ENCODE results near the gene DAPL1.
"Not testable (repeated sequence)": the region's sequence is repeated elsewhere in the genome, so short reads cannot be mapped to it uniquely, and the experiment has no call there.

DAPL1 gene

DNA sequence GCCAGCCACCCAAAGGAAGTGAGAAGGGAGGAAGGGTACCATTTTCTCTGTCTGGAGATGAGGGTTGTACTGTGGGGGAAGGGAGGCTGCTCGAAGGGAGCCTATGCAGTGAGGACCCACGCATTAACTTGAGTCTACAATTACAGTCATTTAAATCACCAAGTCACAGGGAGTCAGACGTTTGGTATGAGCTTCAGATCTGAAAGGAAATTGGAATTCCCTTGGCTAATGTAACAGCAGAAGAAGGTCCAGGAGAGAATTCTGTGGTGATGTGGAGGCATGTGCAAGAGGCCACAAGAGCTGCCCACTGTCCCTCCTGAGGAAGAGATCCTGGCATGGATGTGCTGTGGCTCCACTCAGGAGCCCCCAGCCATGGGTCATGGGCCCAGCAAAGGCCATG, 22.5 kb downstream of the DAPL1 start:
- DNase-seq (ENCODE audit: extremely low read depth in 1 of 2, low read depth in 1 of 2), result no peak

GRCh38 chr2:158818511-158818910, 23.4 kb downstream of the DAPL1 start:
- DNase-seq (ENCODE audit: extremely low read depth in 1 of 2, low read depth in 1 of 2), result no peak

- DNase-seq (ENCODE audit: extremely low read depth in 1 of 2, low read depth in 1 of 2), result no peak
Measured at GRCh38 chr2:158822193-158822592, 27.1 kb downstream of the DAPL1 start.

- no peak for DNase-seq (ENCODE audit: extremely low read depth in 1 of 2, low read depth in 1 of 2)
Measured at GRCh38 chr2:158823486-158824237, 28.5 kb downstream of the DAPL1 start.

- DNase-seq (ENCODE audit: extremely low read depth in 1 of 2, low read depth in 1 of 2), result no peak
Measured at GRCh38 chr2:158825021-158825420, 29.9 kb downstream of the DAPL1 start.

GRCh38 chr2:158826965-158827364, 31.8 kb downstream of the DAPL1 start:
- DNase-seq (ENCODE audit: extremely low read depth in 1 of 2, low read depth in 1 of 2), result no peak

DNA sequence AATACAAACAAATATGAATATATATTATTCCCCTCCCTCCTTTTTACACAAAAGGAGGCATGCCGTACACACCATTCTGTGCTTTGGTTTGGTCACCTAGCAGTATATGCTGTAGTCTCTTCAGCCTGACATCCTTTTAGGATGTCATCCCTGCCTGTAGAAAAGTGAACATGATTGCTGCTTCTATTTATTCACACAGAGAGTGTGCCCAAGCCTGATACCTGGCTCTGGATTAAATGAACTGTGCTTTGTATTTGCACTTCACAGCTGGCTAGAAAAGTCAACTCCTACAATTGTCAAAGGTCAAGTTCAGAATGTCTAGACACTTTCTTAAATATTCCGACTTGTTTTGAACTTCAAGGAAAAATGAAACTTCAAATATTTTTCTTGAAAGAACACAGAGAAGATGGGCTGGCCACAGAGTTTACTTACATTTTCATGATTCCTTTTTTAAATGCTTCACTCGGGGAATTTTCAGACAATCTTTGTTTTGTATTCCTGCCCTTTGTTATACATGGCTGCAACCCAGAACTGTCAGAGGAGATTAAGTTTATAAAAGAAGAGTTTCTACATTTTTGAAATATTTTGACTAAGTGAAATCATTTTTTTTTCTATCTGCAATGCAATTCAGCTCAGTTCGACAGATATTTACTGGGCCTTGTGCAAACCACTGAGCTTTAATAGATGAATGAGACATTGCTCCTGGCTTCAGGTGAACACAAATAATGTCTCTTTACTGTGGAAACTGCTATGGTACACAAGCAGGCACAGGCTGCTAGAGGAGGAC, 33.5 kb downstream of the DAPL1 start:
- no peak for DNase-seq (ENCODE audit: extremely low read depth in 1 of 2, low read depth in 1 of 2)

- no peak for DNase-seq (ENCODE audit: extremely low read depth in 1 of 2, low read depth in 1 of 2)
Measured at GRCh38 chr2:158829167-158829566, 34.0 kb downstream of the DAPL1 start.

DNA sequence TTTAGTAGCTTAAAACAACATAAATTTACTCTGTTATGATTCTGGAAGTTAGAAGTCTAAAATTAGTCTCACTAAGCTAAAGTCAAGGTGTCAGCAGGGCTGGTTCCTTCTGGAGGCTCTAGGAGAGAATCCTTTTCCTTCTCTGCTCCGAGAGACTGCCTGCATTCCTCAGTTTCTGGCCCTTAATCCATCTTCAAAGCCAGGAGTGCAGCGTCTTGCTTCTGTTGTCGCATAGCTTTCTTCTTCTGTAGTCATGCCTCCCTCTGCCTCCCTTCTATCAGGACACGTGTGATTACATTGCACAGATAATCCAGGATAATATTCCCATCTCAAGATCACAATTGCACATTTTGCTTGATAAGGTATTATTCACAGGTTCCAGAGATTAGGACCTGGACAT, 35.1 kb downstream of the DAPL1 start:
- no peak for DNase-seq (ENCODE audit: extremely low read depth in 1 of 2, low read depth in 1 of 2)

DNA sequence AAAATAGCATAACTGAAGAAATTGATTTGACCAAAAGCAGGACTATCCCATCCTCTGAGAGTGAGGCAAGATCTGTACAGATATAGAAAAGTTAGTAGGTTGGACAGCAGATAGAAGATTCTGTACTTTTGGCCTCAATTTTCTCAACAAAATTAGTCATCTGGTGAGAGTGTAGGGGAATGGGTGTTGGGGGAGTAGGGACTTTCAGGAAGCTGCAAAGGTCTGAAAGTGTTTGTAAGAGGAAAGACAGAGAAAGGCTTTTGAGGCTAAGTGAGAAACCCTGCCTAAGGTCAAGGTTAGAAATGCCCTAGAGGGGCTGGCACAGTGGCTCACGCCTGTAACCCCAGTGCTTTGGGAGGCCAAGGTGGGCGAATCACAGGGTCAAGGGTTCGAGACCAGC, 40.3 kb downstream of the DAPL1 start:
- DNase-seq (ENCODE audit: extremely low read depth in 1 of 2, low read depth in 1 of 2), result no peak

- no peak for DNase-seq (ENCODE audit: extremely low read depth in 1 of 2, low read depth in 1 of 2)
Measured at GRCh38 chr2:158837645-158838044, 42.5 kb downstream of the DAPL1 start.

- no peak for DNase-seq (ENCODE audit: extremely low read depth in 1 of 2, low read depth in 1 of 2)
Measured at GRCh38 chr2:158841850-158842249, 46.7 kb downstream of the DAPL1 start.

DNA sequence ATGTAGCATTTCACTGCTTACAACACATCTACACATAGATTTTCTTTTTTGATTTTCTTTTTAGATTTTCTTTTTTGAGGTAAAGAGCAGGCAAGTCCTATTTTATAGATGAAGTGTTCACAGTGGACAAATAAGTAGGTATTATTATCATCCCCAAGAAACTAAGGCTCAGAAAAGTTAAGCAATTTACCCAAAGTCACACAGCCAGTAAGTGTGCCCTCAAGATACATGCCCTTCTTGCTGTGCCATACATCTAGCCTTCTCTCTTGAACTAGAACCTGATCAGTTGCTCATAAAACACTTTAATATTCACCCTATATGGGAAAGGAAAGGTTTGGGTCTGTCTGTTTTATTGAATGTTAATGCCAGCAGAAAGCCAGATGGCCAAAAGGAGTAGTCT, 50.3 kb downstream of the DAPL1 start:
- DNase-seq (ENCODE audit: extremely low read depth in 1 of 2, low read depth in 1 of 2), result no peak

DNA sequence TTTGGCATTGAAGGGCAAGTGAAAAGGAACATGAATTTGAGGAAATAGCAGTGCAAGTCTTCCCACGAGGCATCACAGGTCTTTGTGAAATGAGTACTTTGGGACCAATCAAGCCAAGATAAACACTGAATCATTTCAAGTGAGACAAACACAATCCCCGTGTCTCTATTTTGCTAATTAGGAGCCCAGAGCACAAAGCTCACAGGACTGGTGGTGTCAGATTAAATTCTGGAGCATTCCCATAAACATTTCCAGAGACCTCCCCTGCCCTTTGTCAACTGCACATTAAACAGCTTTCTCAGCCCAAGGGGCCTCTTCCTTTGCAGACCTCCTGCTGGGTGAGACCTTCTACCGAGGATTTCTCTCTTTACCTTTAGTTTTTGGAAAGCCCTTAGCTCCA, 50.7 kb downstream of the DAPL1 start:
- DNase-seq (ENCODE audit: extremely low read depth in 1 of 2, low read depth in 1 of 2), result no peak

GRCh38 chr2:158847526-158847925, 52.4 kb downstream of the DAPL1 start:
- DNase-seq (ENCODE audit: extremely low read depth in 1 of 2, low read depth in 1 of 2), result not testable (repeated sequence)

GRCh38 chr2:158848031-158848970, 53.2 kb downstream of the DAPL1 start:
- DNase-seq (ENCODE audit: extremely low read depth in 1 of 2, low read depth in 1 of 2), result not testable (repeated sequence)

GRCh38 chr2:158860179-158860578, 65.1 kb downstream of the DAPL1 start:
- not testable (repeated sequence) for DNase-seq (ENCODE audit: extremely low read depth in 1 of 2, low read depth in 1 of 2)

DNA sequence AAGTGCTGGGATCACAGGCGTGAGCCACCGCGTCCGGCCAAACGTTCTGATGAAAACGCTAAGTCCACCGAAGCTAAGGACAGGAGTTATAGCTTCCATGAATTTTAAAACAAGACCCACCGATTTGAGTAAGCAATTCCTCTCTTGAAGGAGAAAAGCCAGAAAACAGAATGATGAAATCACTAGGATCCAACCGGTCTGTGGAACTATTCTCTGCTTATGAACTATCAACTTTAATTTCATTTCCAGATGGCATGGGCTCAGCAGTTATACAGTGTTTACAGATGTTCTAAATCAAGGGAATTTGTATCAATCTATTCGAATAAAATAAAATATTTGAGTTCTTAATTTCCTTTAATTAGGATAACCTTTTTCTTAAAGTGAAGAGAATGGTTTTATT, 66.5 kb downstream of the DAPL1 start:
- DNase-seq (ENCODE audit: extremely low read depth in 1 of 2, low read depth in 1 of 2), result not testable (repeated sequence)

DNA sequence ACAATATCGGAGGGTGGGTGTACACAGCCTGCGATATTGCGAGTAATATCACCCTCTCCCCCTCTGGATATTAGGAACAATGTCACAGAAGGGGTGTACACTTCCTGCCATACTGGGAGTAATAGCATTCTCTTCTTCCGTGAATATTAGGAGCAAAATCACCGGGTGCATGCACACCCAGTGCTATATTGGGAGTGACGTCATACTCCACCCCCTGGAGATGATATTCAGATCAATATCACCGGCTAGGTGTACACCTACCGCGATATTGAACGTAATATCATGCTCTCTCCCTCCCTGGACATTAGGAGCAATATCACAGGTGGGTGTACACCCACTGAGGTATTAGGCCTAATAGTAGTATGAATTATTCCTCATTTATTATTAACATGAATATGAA, 70.4 kb downstream of the DAPL1 start:
- not testable (repeated sequence) for DNase-seq (ENCODE audit: extremely low read depth in 1 of 2, low read depth in 1 of 2)
